Lower leg skin (tissue), 3 donors: ENCODE measurements around the gene LRIG3.

ENCODE experiments used
- POLR2A ChIP-seq, 2 donors: fragments of 450-650 bp; IDR thresholded peaks; one replicate each; pipeline ENCODE4 v1.6.1; 2016 to 2017; ENCODE audit warnings: antibody characterized with exemption in 2 of 2, mild to moderate bottlenecking in 1 of 2, moderate library complexity in 1 of 2
- TF ChIP-seq, protein P1 (sequence below), 3 donors: fragments of 450-650 bp; IDR thresholded peaks; one replicate each; pipeline ENCODE4 v1.5.1; 2016; ENCODE audit warnings: antibody characterized with exemption in 3 of 3, mild to moderate bottlenecking in 3 of 3, moderate library complexity in 2 of 3

DNA sequence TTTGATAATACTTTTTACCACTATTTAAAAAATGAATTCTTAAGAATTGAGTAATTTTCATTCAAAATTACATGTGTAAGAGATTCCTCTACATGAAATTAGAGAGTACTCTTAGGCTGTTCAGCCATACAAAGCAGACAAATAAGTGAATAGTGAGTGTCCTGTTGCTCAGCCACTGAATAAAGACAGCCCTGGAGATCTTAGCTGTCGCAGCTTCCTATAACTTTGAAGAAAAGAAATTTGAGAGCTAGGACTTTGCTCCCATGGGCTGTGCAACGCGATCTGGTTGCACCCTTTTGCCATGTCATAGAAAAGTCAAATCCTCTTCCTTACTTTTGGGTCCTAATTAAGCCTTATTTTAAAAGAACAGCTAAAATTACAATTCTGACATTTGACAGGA is 40.9 kb upstream of the LRIG3 start:
- TF ChIP-seq POLR2A (IDR thresholded peaks at IDR 0.05) = no peak
- TF ChIP-seq, protein P1, sequence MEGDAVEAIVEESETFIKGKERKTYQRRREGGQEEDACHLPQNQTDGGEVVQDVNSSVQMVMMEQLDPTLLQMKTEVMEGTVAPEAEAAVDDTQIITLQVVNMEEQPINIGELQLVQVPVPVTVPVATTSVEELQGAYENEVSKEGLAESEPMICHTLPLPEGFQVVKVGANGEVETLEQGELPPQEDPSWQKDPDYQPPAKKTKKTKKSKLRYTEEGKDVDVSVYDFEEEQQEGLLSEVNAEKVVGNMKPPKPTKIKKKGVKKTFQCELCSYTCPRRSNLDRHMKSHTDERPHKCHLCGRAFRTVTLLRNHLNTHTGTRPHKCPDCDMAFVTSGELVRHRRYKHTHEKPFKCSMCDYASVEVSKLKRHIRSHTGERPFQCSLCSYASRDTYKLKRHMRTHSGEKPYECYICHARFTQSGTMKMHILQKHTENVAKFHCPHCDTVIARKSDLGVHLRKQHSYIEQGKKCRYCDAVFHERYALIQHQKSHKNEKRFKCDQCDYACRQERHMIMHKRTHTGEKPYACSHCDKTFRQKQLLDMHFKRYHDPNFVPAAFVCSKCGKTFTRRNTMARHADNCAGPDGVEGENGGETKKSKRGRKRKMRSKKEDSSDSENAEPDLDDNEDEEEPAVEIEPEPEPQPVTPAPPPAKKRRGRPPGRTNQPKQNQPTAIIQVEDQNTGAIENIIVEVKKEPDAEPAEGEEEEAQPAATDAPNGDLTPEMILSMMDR (IDR thresholded peaks at IDR 0.05) = no peak
